ENCODE data around the gene PRKAG3. TPM values are rescaled to one million over a fixed set of nuclear protein-coding genes. Genes with fewer than 3 reads are reported as not detected.
A peak's percentile ranks its signal among the peaks of the same experiment; 100 is the strongest.

The PRKAG3 gene
- total RNA-seq, 4 donors from 2014 or later, result not detected

- Histone ChIP-seq H3K4me3 (no peak overlapping the region), H3K36me3 (no peaks in the 10 kb centered on the region), H3K4me1 (peaks cover 11 to 45% (median 26%) of the 10 kb centered on the region in 4 donors), H3K27me3 (peaks cover 0 to 99% (median 74%) of the 10 kb centered on the region in 4 donors), H3K27ac (replicated peaks in 1 of 4) (no peak overlapping the region), H3K9me3 (no peaks in the 10 kb centered on the region)
- 0% methylated on average over 3 of the region's 3 CpGs for WGBS
- TF ChIP-seq EP300 (IDR thresholded peaks at IDR 0.05) (no peak), CTCF (IDR thresholded peaks at IDR 0.05) (peak; percentile 85 to 98 (median 93)), POLR2AphosphoS5 (IDR thresholded peaks at IDR 0.05) (no peak), POLR2A (IDR thresholded peaks at IDR 0.05; ENCODE audit: low read depth) (no peak)
- no peak for DNase-seq (ENCODE audit: extremely low spot score)
- intact Hi-C loops (cut with DNase I), result loop anchor here (1.0 kb wide), 1 partner anchor 22 kb away; no protein-coding TSS in a partner anchor
Observed at GRCh38 chr2:218876562-218877219, 45.1 kb upstream of the PRKAG3 start.

- Histone ChIP-seq H3K9me3 (no peaks in the 10 kb centered on the region), H3K36me3 (no peaks in the 10 kb centered on the region), H3K4me1 (peaks cover 19 to 50% (median 34%) of the 10 kb centered on the region in 4 donors), H3K27me3 (peaks cover 0 to 99% (median 74%) of the 10 kb centered on the region in 4 donors), H3K27ac (replicated peaks in 1 of 4) (no peak overlapping the region), H3K4me3 (no peak overlapping the region)
- no peak for DNase-seq (ENCODE audit: extremely low spot score)
- intact Hi-C loops (cut with DNase I), result loop anchor here (1.0 kb wide), 1 partner anchor 23 kb away; no protein-coding TSS in a partner anchor
- 39% methylated on average over 2 of the region's 2 CpGs for WGBS
- TF ChIP-seq POLR2A (IDR thresholded peaks at IDR 0.05; ENCODE audit: low read depth), result no peak
- no peak for TF ChIP-seq CTCF (IDR thresholded peaks at IDR 0.05)
- no peak for TF ChIP-seq POLR2AphosphoS5 (IDR thresholded peaks at IDR 0.05)
- TF ChIP-seq EP300 (IDR thresholded peaks at IDR 0.05), result no peak
Observed at GRCh38 chr2:218875692-218876246, 44.2 kb upstream of the PRKAG3 start.

GRCh38 chr2:218873359-218874194 lies 42.0 kb upstream of the PRKAG3 start:
- 14% methylated on average over 38 of the region's 86 CpGs for WGBS
- no peaks in the 10 kb centered on the region for H3K36me3 ChIP-seq
- intact Hi-C loops (cut with DNase I), result no loop called here
- H3K27ac ChIP-seq (replicated peaks in 1 of 4), result no peak overlapping the region
- DNase-seq (ENCODE audit: extremely low spot score), result no peak
- H3K27me3 ChIP-seq, result peaks cover 0 to 99% (median 58%) of the 10 kb centered on the region in 4 donors
- no peak for TF ChIP-seq CTCF (IDR thresholded peaks at IDR 0.05)
- TF ChIP-seq POLR2A (IDR thresholded peaks at IDR 0.05; ENCODE audit: low read depth), result no peak
- TF ChIP-seq POLR2AphosphoS5 (IDR thresholded peaks at IDR 0.05), result no peak
- TF ChIP-seq EP300 (IDR thresholded peaks at IDR 0.05), result no peak
- H3K9me3 ChIP-seq, result no peaks in the 10 kb centered on the region
- no peak overlapping the region for H3K4me3 ChIP-seq
- H3K4me1 ChIP-seq, result peaks cover 8 to 31% (median 19%) of the 10 kb centered on the region in 4 donors

- H3K9me3 ChIP-seq, result no peaks in the 10 kb centered on the region
- no peaks in the 10 kb centered on the region for H3K36me3 ChIP-seq
- peaks cover 8 to 31% (median 19%) of the 10 kb centered on the region in 4 donors for H3K4me1 ChIP-seq
- WGBS, result 17% methylated on average over 17 of the region's 22 CpGs
- no peak for DNase-seq (ENCODE audit: extremely low spot score)
- no peak overlapping the region for H3K27ac ChIP-seq (replicated peaks in 1 of 4)
- intact Hi-C loops (cut with DNase I), result no loop called here
- H3K27me3 ChIP-seq, result peaks cover 0 to 99% (median 51%) of the 10 kb centered on the region in 4 donors
- TF ChIP-seq POLR2AphosphoS5 (IDR thresholded peaks at IDR 0.05) (no peak), CTCF (IDR thresholded peaks at IDR 0.05) (no peak), POLR2A (IDR thresholded peaks at IDR 0.05; ENCODE audit: low read depth) (no peak), EP300 (IDR thresholded peaks at IDR 0.05) (no peak)
- H3K4me3 ChIP-seq, result no peak overlapping the region
Observed at GRCh38 chr2:218872645-218873358, 41.2 kb upstream of the PRKAG3 start.
